ENCODE data around the gene ELOVL5. TPM values are rescaled to one million over a fixed set of nuclear protein-coding genes. Genes with fewer than 3 reads are reported as not detected.

The ELOVL5 gene
- total RNA-seq, 1 donor from 2014 or later = 64.5 TPM

GRCh38 chr6:53273370-53273769, 75.4 kb downstream of the ELOVL5 start:
- DNase-seq (ENCODE audit: low spot score) = no peak

GRCh38 chr6:53269827-53270226, 78.9 kb downstream of the ELOVL5 start:
- DNase-seq (ENCODE audit: low spot score) = no peak

GRCh38 chr6:53268858-53269608, 79.7 kb downstream of the ELOVL5 start:
- no peak for DNase-seq (ENCODE audit: low spot score)

- no peak for DNase-seq (ENCODE audit: low spot score)
These were observed 82.1 kb downstream of the ELOVL5 start for GRCh38 chr6:53266553-53267090.

GRCh38 chr6:53264915-53265607, 83.7 kb downstream of the ELOVL5 start:
- no peak for DNase-seq (ENCODE audit: low spot score)

GRCh38 chr6:53264337-53264736, 84.4 kb downstream of the ELOVL5 start:
- DNase-seq (ENCODE audit: low spot score) = no peak

- DNase-seq (ENCODE audit: low spot score) = no peak
These were observed 84.8 kb downstream of the ELOVL5 start for GRCh38 chr6:53263917-53264316.

- DNase-seq (ENCODE audit: low spot score) = no peak
These were observed 88.7 kb downstream of the ELOVL5 start for GRCh38 chr6:53259860-53260580.

- no peak for DNase-seq (ENCODE audit: low spot score)
These were observed 90.0 kb downstream of the ELOVL5 start for GRCh38 chr6:53258774-53259155.

- DNase-seq (ENCODE audit: low spot score) = no peak
These were observed 90.5 kb downstream of the ELOVL5 start for GRCh38 chr6:53258076-53258773.

GRCh38 chr6:53257533-53257932, 91.2 kb downstream of the ELOVL5 start:
- DNase-seq (ENCODE audit: low spot score) = no peak

GRCh38 chr6:53257001-53257400, 91.7 kb downstream of the ELOVL5 start:
- no peak for DNase-seq (ENCODE audit: low spot score)

- DNase-seq (ENCODE audit: low spot score) = no peak
These were observed 96.5 kb downstream of the ELOVL5 start for GRCh38 chr6:53252177-53252692.

GRCh38 chr6:53251033-53251672, 97.6 kb downstream of the ELOVL5 start:
- no peak for DNase-seq (ENCODE audit: low spot score)

GRCh38 chr6:53250176-53251032, 98.3 kb downstream of the ELOVL5 start:
- no peak for DNase-seq (ENCODE audit: low spot score)

GRCh38 chr6:53246924-53247323, 101.8 kb downstream of the ELOVL5 start:
- DNase-seq (ENCODE audit: low spot score) = no peak

- DNase-seq (ENCODE audit: low spot score) = no peak
These were observed 103.8 kb downstream of the ELOVL5 start for GRCh38 chr6:53244958-53245357.

- no peak for DNase-seq (ENCODE audit: low spot score)
These were observed 104.3 kb downstream of the ELOVL5 start for GRCh38 chr6:53244399-53244931.

GRCh38 chr6:53241938-53242337, 106.8 kb downstream of the ELOVL5 start:
- no peak for DNase-seq (ENCODE audit: low spot score)

- no peak for DNase-seq (ENCODE audit: low spot score)
These were observed 108.0 kb downstream of the ELOVL5 start for GRCh38 chr6:53240761-53241160.
